ENCODE data around the gene NHLH1. TPM values are rescaled to one million over a fixed set of nuclear protein-coding genes. Genes with fewer than 3 reads are reported as not detected.

Gene NHLH1
- total RNA-seq, 2 donors from 2014 or later: not detected

GRCh38 chr1:160420881-160421842 lies 54.3 kb downstream of the NHLH1 start:
- Histone ChIP-seq H3K27me3 (no peaks in the 10 kb centered on the region), H3K27ac (no peak overlapping the region), H3K36me3 (peaks cover 14% of the 10 kb centered on the region), H3K9me3 (no peaks in the 10 kb centered on the region), H3K4me3 (no peak overlapping the region), H3K4me1 (no peaks in the 10 kb centered on the region)
- no peak for DNase-seq (ENCODE audit: low spot score)
- no peak for TF ChIP-seq CTCF (IDR thresholded peaks at IDR 0.05)

DNA sequence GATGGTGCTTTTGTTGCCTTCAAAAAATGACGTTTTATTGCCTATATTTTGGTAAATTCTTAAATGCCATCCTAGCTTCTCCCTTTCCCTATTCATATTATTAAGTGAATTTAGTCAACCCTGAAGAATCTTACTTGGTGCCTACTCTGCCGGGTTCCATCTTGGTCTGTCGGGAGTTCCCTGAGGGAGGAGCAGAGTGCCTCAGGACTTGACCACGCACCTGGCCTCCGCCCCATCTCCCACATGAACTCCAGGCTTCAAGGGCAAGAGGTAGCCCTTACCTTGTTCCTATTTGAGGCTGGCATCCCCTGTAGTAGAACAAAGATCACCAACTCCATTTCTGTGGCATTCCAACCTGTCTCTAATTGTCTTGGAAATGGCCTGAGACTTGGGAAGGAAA lies 55.0 kb downstream of the NHLH1 start:
- Histone ChIP-seq H3K4me1 (no peaks in the 10 kb centered on the region), H3K36me3 (peaks cover 14% of the 10 kb centered on the region), H3K27ac (no peak overlapping the region), H3K27me3 (no peaks in the 10 kb centered on the region), H3K4me3 (no peak overlapping the region), H3K9me3 (no peaks in the 10 kb centered on the region)
- no peak for DNase-seq (ENCODE audit: low spot score)
- TF ChIP-seq CTCF (IDR thresholded peaks at IDR 0.05): no peak

Other genes starting within 250 kb of the NHLH1 start
- not detected for gene ATP1A4, start 215.5 kb upstream of the NHLH1 start, total RNA-seq
- 10 to 100 TPM; 10.1 to 32.3 TPM for gene CASQ1, start 176.5 kb upstream of the NHLH1 start, total RNA-seq
- gene PEA15, start 161.7 kb upstream of the NHLH1 start, total RNA-seq: 100 to 1,000 TPM in 1 of 2 donors, 10 to 100 TPM in 1; 69.2 to 144 TPM
- gene DCAF8, start 104.5 kb upstream of the NHLH1 start, total RNA-seq: 100 to 1,000 TPM; 103 to 121 TPM
- 10 to 100 TPM; 54.5 to 72.4 TPM for gene PEX19, start 81.9 kb upstream of the NHLH1 start, total RNA-seq
- 100 to 1,000 TPM in 1 of 2 donors, 10 to 100 TPM in 1; 96.1 to 134 TPM for gene COPA, start 23.8 kb upstream of the NHLH1 start, total RNA-seq
- gene NCSTN, start 23.7 kb upstream of the NHLH1 start, total RNA-seq: 10 to 100 TPM; 63.4 to 71.3 TPM
- gene VANGL2, start 33.5 kb downstream of the NHLH1 start, total RNA-seq: 1 to 10 TPM; 3.4 to 8.1 TPM
- 1 to 10 TPM in 1 of 2 donors, under 1 TPM in 1; 0.19 to 1.3 TPM for gene SLAMF6, start 156.2 kb downstream of the NHLH1 start, total RNA-seq
- 1 to 10 TPM; 2.5 to 3.1 TPM for gene CD84, start 212.4 kb downstream of the NHLH1 start, total RNA-seq

Data from right atrium auricular region (tissue), 2 donors.